ENCODE measurements around the gene SGCD.

SGCD gene

DNA sequence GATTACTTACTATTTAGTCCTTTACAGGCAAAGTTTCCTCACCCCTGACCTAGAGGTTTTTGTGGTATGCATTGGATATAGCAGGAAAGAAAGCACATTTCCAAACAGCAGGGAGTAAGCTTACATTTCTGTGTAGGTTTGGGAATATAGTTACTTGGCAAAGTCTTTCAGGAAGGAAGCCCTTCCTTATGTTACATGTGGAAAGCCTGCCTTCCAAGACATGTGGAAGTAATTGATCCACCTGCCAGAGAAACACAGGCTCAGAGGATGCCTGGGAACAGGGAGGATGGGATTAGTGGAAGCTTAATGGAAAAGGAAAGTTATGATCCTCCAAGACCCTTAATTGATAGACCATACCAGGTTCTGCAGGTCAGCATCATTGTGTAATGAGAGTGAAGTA, 435.8 kb downstream of the SGCD start:
- no peak overlapping the region for H3K4me3 ChIP-seq (ENCODE audit: low read depth, low read length)
- CTCF ChIA-PET: no interaction called here
- no peak for TF ChIP-seq CTCF (IDR thresholded peaks at IDR 0.05; ENCODE audit: insufficient read depth, low read length, missing control alignments)

DNA sequence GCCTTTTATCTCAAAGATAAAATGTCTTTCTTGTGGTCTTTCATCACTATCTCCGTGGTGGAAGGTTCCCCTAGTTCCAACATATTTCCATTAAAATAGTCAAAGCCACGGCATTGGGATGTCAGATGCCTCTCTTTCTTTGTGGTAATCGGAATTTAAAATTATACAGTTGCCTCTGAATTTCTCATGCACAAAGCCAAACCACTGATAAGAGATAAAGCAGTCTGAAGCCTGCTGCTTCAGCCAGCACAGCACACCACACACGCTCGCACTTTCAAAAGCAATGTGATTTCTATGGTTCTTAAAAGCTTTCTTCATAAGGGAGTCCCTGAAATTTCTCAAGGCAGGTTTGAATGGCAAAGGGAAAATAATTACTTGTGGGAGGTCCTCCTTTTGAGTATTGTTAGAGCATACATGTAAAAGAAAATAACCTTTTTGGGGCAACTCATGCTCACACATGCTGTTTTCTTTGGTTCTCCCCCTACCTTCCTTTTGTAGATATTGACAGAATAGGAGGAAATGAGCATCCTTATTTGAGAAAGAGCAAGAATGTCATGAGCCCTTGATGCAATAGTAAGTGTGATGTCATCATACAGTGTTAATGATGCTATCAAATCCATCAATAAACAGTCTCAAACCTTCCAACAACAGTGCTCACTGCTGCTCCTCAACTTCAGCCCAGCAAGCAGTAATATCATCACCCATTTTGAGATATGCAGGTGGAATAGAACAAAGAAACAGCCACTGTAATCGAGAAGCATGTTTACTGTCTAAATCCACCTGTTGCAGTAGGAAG, 437.4 kb downstream of the SGCD start:
- ChIA-PET CTCF (no interaction called here), POLR2A (no interaction called here)
- H3K4me3 ChIP-seq (ENCODE audit: low read depth, low read length): no peak overlapping the region
- TF ChIP-seq CTCF (IDR thresholded peaks at IDR 0.05; ENCODE audit: insufficient read depth, low read length, missing control alignments): no peak
- DNase-seq (ENCODE audit: low read depth, low spot score): no peak

More for the DNA sequence above, 435.8 kb downstream of the SGCD start:
- POLR2A ChIA-PET: no interaction called here
- no peak for DNase-seq (ENCODE audit: low read depth, low spot score)

- ChIA-PET POLR2A (no interaction called here), CTCF (no interaction called here)
- DNase-seq (ENCODE audit: low read depth, low spot score): no peak
- no peak for TF ChIP-seq CTCF (IDR thresholded peaks at IDR 0.05; ENCODE audit: insufficient read depth, low read length, missing control alignments)
- no peak overlapping the region for H3K4me3 ChIP-seq (ENCODE audit: low read depth, low read length)
These were observed 447.3 kb downstream of the SGCD start for GRCh38 chr5:156774273-156774672.

- POLR2A ChIA-PET: no interaction called here
These were observed 451.3 kb downstream of the SGCD start for GRCh38 chr5:156778139-156778706.

GRCh38 chr5:156778752-156779151, 451.8 kb downstream of the SGCD start:
- TF ChIP-seq CTCF (IDR thresholded peaks at IDR 0.05; ENCODE audit: insufficient read depth, low read length, missing control alignments): no peak
- no peak overlapping the region for H3K4me3 ChIP-seq (ENCODE audit: low read depth, low read length)
- ChIA-PET POLR2A (no interaction called here), CTCF (no interaction called here)
- no peak for DNase-seq (ENCODE audit: low read depth, low spot score)

More at GRCh38 chr5:156778139-156778706, 451.3 kb downstream of the SGCD start:
- no peak for DNase-seq (ENCODE audit: low read depth, low spot score)
- H3K4me3 ChIP-seq (ENCODE audit: low read depth, low read length): no peak overlapping the region
- CTCF ChIA-PET: no interaction called here
- TF ChIP-seq CTCF (IDR thresholded peaks at IDR 0.05; ENCODE audit: insufficient read depth, low read length, missing control alignments): no peak

DNA sequence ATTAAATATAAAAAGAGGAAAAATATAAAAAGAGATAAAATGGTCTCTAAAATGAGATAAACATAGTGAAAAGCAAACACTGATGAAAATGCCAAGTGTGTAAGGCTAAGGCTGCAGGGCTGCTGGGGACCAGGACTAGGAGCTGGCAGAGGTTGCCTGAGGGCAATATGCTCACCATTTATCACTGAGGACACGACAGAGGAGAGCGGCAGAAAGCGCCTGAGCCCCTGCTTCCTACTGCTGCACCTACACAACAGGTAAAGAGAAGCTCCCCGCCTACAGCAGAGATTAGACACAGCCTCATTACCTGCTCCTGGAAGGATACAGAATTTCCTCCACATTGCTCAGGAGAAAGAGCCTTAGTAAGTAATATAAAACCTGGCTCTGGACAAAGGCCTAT, 452.5 kb downstream of the SGCD start:
- no peak for TF ChIP-seq CTCF (IDR thresholded peaks at IDR 0.05; ENCODE audit: insufficient read depth, low read length, missing control alignments)
- CTCF ChIA-PET: no interaction called here
- POLR2A ChIA-PET: no interaction called here

More for the DNA sequence above, 452.5 kb downstream of the SGCD start:
- H3K4me3 ChIP-seq (ENCODE audit: low read depth, low read length): no peak overlapping the region
- DNase-seq (ENCODE audit: low read depth, low spot score): no peak

All from AG04449 (cell line).